Lung (tissue), 12 donors: ENCODE results near the gene SERTAD2. TPM values are rescaled to one million over a fixed set of nuclear protein-coding genes. Genes with fewer than 3 reads are reported as not detected.

Source experiments
- ATAC-seq: fragments of 200-7000 bp; cut with Tn5 transposase; one replicate; pipeline ENCODE4 v1.9.1; 2020; ENCODE audit warnings: moderate number of reproducible peaks; ENCODE audit not compliant: insufficient read depth, low FRiP score
- DNase-seq, 3 donors: peaks; one replicate each; pipeline ENCODE4 v3.0.0-alpha.2; 2013 to 2017
- H3K27ac ChIP-seq, 2 donors: one replicate each; pipeline ENCODE4 v1.5.1; 2013; ENCODE audit warnings: mild to moderate bottlenecking in 2 of 2, moderate library complexity in 2 of 2, control low read depth in 1 of 2, inconsistent platforms in 1 of 2, low read depth in 1 of 2, low read length in 1 of 2
- H3K27me3 ChIP-seq, 3 donors: one replicate each; pipeline ENCODE4 v1.5.1; 2013; ENCODE audit warnings: low read length in 2 of 3; ENCODE audit not compliant: control insufficient read depth in 3 of 3, insufficient read depth in 3 of 3
- H3K36me3 ChIP-seq, 4 donors: one replicate each; pipeline ENCODE4 v1.5.1; 2013; ENCODE audit warnings: low read length in 4 of 4, mild to moderate bottlenecking in 1 of 4, moderate library complexity in 1 of 4; ENCODE audit not compliant: control insufficient read depth in 4 of 4, insufficient read depth in 4 of 4
- H3K4me1 ChIP-seq, 5 donors: one replicate each; pipeline ENCODE4 v1.5.1; 2013; ENCODE audit warnings: low read length in 5 of 5, mild to moderate bottlenecking in 2 of 5, moderate library complexity in 1 of 5; ENCODE audit not compliant: control insufficient read depth in 5 of 5, insufficient read depth in 5 of 5
- H3K4me3 ChIP-seq: one replicate; pipeline ENCODE4 v1.5.1; 2013; ENCODE audit warnings: mild to moderate bottlenecking, control low read depth, moderate library complexity
- H3K9ac ChIP-seq, 2 donors: one replicate each; pipeline ENCODE4 v1.5.1; 2013; ENCODE audit warnings: low read length in 2 of 2, control low read depth in 1 of 2; ENCODE audit not compliant: insufficient read depth in 1 of 2
- H3K9me3 ChIP-seq, 4 donors: one replicate each; pipeline ENCODE4 v1.5.1; 2013; ENCODE audit warnings: low read length in 3 of 4, mild to moderate bottlenecking in 1 of 4, moderate library complexity in 1 of 4; ENCODE audit not compliant: control insufficient read depth in 4 of 4, insufficient read depth in 3 of 4
- WGBS, 2 donors: extraction: QIAGEN DNeasy Blood & Tissue Kit; methylation state at CpG; one replicate each; pipeline ENCODE4 v1.1.7; 2013; 5-methylcytosine and 5-hydroxymethylcytosine counted together
- polyA plus RNA-seq, 2 donors: library from polyadenylated mRNA; stranded (reverse); fragments of 200-250 nt; gene quantifications; one replicate each; pipeline ENCODE4 v1.2.1, GENCODE V29; 2013
- total RNA-seq, 2 donors: library from RNA; depleted of rRNA in 1 of 2; stranded (reverse); fragments of >200 nt in 1 of 2; gene quantifications; one replicate each; pipeline ENCODE4 v1.2.1, GENCODE V29; 2014 to 2021
- TF ChIP-seq, protein P1 (sequence below): IDR thresholded peaks from 2 replicates; pipeline ENCODE4 v1.5.1; 2012; ENCODE audit warnings: mild to moderate bottlenecking; ENCODE audit errors: control extremely low read depth, extremely low read depth
- donor health status: control.
- donor health status: control.
- donor health status: Bipolar disorder and iron deficiency.
- donor health status: healthy.
- donor health status: DM: yes; HTN: yes; CAD: no.

Gene SERTAD2
- total and polyA plus RNA-seq, 4 donors = 7.9 to 26.7 (median 15.4) TPM

DNA sequence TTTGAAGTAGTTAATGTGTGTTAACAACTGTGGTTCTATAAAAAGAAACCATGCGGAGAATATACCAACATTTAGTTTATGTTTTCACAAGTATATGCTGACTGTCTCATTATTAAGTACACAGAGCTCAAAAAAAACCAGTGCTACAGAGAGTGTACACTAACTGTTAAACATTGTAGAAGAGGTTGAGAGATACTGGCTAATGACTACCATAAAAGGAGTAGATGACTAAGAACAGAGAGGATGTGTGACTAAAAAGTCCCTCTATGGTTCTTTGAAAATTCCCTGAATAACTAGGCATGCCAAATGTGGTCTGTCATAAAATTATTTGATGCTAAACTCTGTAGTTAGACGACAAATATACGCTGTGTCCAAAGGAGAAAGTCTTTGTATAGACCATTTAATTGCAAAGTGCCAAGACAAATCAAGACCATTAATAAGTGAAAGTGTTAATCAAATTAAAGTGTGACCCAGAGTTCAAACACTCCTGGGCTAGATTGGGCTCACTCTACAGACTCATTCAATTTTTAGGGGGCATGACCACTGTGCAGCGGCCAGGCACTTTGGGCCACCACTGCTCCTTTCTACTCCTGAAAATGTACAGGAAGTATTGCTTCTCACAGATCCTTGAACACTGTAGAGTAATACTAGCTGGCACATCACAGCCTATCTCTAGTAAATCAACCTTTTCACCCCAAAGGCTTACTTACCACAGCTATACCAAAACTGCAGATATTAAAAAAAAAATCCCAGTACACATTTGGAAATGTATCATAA, 45.1 kb upstream of the SERTAD2 start:
- 78 to 98% methylated on average over 4 of the region's 4 CpGs for WGBS, 2 donors
- ATAC-seq = no peak
- no peak overlapping the region for H3K9ac ChIP-seq

DNA sequence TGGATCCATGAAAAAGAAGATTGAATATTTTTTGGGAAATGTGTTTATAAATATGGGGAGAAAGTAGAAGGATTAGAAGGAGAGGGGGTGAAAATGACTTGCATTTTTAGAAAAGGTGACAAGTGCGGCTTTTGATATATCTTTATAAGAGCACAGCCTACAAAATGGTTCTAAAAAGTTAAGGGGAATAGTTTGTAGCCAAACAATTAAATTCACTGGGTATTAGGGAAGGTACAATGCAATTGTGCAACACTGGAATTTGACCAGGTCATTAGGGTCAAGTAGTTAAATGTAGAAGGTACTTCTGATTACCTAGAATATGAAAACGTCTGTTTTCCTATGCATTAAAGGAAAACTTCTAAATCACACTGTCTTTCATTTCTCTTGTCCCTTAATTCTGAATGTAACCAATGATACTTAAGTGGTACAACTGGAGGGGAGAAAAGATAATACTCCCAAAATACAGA, 44.5 kb upstream of the SERTAD2 start:
- WGBS, 2 donors = 78 to 83% methylated on average over 2 of the region's 2 CpGs
- no peak for ATAC-seq
- TF ChIP-seq, protein P1, sequence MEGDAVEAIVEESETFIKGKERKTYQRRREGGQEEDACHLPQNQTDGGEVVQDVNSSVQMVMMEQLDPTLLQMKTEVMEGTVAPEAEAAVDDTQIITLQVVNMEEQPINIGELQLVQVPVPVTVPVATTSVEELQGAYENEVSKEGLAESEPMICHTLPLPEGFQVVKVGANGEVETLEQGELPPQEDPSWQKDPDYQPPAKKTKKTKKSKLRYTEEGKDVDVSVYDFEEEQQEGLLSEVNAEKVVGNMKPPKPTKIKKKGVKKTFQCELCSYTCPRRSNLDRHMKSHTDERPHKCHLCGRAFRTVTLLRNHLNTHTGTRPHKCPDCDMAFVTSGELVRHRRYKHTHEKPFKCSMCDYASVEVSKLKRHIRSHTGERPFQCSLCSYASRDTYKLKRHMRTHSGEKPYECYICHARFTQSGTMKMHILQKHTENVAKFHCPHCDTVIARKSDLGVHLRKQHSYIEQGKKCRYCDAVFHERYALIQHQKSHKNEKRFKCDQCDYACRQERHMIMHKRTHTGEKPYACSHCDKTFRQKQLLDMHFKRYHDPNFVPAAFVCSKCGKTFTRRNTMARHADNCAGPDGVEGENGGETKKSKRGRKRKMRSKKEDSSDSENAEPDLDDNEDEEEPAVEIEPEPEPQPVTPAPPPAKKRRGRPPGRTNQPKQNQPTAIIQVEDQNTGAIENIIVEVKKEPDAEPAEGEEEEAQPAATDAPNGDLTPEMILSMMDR = no peak

More for the DNA sequence above, 45.1 kb upstream of the SERTAD2 start:
- Histone ChIP-seq H3K27ac (no peak overlapping the region), H3K9me3 (no peaks in the 10 kb centered on the region), H3K4me1 (no peaks in the 10 kb centered on the region), H3K4me3 (no peak overlapping the region), H3K36me3 (no peaks in the 10 kb centered on the region), H3K27me3 (no peaks in the 10 kb centered on the region)
- DNase-seq = no peak
- TF ChIP-seq, protein P1 = no peak

DNA sequence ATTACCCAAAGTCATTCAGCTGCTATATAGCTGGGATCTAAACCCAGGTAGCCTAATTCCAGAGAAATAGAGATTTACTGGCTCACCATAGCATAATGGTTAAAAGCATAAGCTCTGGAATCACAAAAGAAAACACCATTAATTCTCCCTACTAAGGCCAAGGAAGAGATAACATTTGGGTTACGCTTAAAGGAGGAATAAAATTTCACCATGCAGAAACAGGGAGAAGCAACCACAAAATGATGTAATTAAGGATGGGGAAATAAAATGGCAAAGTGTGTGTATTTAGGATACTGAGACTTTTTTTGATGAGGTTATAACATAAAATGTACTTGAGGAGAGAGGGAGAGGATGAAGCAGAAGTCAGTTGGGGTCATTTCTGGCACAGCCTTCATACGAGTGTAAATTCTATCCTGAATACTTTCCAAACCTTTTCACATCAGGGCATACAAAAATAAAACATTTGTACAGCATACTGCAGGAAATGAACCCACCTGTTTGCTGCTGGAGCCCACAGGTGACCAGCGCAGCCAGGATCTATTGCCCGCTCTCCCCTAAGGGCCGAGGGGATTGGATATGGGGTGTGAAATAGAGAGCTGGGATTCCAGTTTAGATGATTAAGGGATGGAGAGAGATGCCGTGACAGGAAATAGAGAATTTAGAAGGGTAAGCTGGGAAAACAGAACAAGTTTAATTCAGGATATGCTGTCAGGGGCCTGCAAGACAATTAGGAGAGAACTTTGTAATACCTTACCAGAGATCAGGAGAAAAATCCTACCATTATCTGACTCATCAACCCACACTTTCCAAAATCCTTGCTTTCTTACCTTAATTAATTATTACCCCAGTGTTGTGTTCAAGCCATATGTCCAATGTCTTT, 43.8 kb upstream of the SERTAD2 start:
- Histone ChIP-seq H3K27me3 (no peaks in the 10 kb centered on the region), H3K36me3 (no peaks in the 10 kb centered on the region), H3K27ac (no peak overlapping the region), H3K4me1 (no peaks in the 10 kb centered on the region), H3K4me3 (no peak overlapping the region), H3K9me3 (no peaks in the 10 kb centered on the region), H3K9ac (no peak overlapping the region)
- 67 to 86% methylated on average over 6 of the region's 6 CpGs for WGBS, 2 donors
- ATAC-seq (no peak), DNase-seq (no peak)
- TF ChIP-seq, protein P1 = no peak

More for the DNA sequence above, 44.5 kb upstream of the SERTAD2 start:
- no peaks in the 10 kb centered on the region for H3K4me1 ChIP-seq
- DNase-seq = no peak
- H3K27ac ChIP-seq = no peak overlapping the region
- H3K27me3 ChIP-seq = no peaks in the 10 kb centered on the region
- no peaks in the 10 kb centered on the region for H3K36me3 ChIP-seq
- H3K4me3 ChIP-seq = no peak overlapping the region
- no peak overlapping the region for H3K9ac ChIP-seq
- no peaks in the 10 kb centered on the region for H3K9me3 ChIP-seq
